ENCODE measurements around the gene PLA2G4E. TPM values are rescaled to one million over a fixed set of nuclear protein-coding genes. Genes with fewer than 3 reads are reported as not detected.

PLA2G4E gene
- total and polyA plus RNA-seq, 2 of the 13 experiments (the other 11 are each of a cell fraction or from before 2014, with no cell fraction given) = not detected

DNA sequence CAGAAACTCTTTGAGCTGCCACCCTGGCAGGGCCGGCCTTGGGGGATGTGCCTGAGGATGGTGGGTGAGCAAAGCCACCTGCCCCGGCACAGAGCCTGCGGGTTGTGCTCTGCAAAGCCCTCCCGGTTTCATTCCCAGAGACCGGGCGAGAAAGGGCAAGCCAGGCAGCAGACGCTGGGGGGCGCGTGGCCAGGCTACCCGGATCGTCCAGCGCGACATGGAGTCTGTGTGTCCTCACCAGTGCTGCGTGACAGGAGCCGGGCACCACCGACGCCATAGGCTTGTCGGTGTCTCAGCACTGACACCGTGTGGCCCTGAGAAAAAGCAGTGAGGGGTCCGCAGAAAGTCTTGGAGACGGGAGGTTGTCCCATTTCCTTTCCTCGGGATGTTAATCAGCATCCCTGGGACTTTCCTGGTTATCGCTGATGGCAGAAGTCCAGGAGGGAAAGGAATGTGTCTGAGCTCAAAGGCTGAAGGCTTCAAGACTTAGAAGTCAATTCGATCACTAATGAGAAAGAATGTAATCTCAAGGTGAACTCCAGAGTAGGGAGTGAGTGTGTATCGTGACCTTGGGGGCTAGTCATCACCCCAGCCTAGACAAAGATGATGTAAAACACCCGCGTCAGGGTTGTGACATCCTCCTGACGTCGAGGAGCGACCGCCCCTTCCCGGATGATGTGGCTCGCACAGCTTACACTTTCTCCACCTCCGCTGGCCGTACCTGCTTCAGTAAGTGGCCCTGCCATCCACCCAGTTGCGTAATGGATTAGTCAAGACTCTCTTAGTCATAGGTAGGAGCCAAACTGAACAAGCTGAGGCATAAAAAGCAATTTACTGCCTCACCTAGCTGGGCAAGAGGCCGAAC, 36.3 kb upstream of the PLA2G4E start (continued):
- peak; percentile 68; the same call in 1 of the 2 replicates for TF ChIP-seq KDM2A (CRISPR knock-in tag; IDR thresholded peaks at IDR 0.05; ENCODE audit: borderline replicate concordance, low read depth)
- no peak for TF ChIP-seq MED1 (CRISPR knock-in tag; IDR thresholded peaks at IDR 0.05)
- TF ChIP-seq EP300 (IDR thresholded peaks at IDR 0.05; ENCODE audit: low read depth in 2 of 2, low read length in 2 of 2) = no peak
- no peak for TF ChIP-seq EP300 (CRISPR knock-in tag; IDR thresholded peaks at IDR 0.05; ENCODE audit: borderline replicate concordance)
- no peak for TF ChIP-seq BRCA1 (CRISPR knock-in tag; IDR thresholded peaks at IDR 0.05)
- peak; percentile 27; the same call in 1 of the 2 replicates for TF ChIP-seq ZNF292 (CRISPR knock-in tag; IDR thresholded peaks at IDR 0.05; ENCODE audit: borderline replicate concordance, low read depth)
- no peak for TF ChIP-seq ZNF850 (CRISPR knock-in tag; conservative IDR thresholded peaks at IDR 0.05)
- TF ChIP-seq, protein P1, sequence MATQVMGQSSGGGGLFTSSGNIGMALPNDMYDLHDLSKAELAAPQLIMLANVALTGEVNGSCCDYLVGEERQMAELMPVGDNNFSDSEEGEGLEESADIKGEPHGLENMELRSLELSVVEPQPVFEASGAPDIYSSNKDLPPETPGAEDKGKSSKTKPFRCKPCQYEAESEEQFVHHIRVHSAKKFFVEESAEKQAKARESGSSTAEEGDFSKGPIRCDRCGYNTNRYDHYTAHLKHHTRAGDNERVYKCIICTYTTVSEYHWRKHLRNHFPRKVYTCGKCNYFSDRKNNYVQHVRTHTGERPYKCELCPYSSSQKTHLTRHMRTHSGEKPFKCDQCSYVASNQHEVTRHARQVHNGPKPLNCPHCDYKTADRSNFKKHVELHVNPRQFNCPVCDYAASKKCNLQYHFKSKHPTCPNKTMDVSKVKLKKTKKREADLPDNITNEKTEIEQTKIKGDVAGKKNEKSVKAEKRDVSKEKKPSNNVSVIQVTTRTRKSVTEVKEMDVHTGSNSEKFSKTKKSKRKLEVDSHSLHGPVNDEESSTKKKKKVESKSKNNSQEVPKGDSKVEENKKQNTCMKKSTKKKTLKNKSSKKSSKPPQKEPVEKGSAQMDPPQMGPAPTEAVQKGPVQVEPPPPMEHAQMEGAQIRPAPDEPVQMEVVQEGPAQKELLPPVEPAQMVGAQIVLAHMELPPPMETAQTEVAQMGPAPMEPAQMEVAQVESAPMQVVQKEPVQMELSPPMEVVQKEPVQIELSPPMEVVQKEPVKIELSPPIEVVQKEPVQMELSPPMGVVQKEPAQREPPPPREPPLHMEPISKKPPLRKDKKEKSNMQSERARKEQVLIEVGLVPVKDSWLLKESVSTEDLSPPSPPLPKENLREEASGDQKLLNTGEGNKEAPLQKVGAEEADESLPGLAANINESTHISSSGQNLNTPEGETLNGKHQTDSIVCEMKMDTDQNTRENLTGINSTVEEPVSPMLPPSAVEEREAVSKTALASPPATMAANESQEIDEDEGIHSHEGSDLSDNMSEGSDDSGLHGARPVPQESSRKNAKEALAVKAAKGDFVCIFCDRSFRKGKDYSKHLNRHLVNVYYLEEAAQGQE (IDR thresholded peaks at IDR 0.05; ENCODE audit: borderline replicate concordance in 1 of 2, low read depth in 1 of 2, low read length in 2 of 2) = no peak
- 0 out of 2 replicates have a peak, but pooled peaks have one; percentile 48 for TF ChIP-seq ZNF792 (CRISPR knock-in tag; IDR thresholded peaks at IDR 0.05)
- TF ChIP-seq ISX (CRISPR knock-in tag; conservative IDR thresholded peaks at IDR 0.05) = no peak
- TF ChIP-seq KLF16 (CRISPR knock-in tag; IDR thresholded peaks at IDR 0.05) = no peak
- TF ChIP-seq ZNF430 (CRISPR knock-in tag; IDR thresholded peaks at IDR 0.05) = peak; percentile 54; the same call in 1 of the 2 replicates
- peak; percentile 86; the same call in 1 of the 2 replicates for TF ChIP-seq ZNF124 (CRISPR knock-in tag; IDR thresholded peaks at IDR 0.05)
- TF ChIP-seq ZNF724P (CRISPR knock-in tag; IDR thresholded peaks at IDR 0.05; ENCODE audit: borderline replicate concordance) = no peak
- no peak for TF ChIP-seq NR2C2 (CRISPR knock-in tag; IDR thresholded peaks at IDR 0.05; ENCODE audit: borderline replicate concordance)
- peak; percentile 1; the same call in 1 of the 2 replicates for TF ChIP-seq ATF1 (CRISPR knock-in tag; IDR thresholded peaks at IDR 0.05)
- TF ChIP-seq YY1 (IDR thresholded peaks at IDR 0.05; ENCODE audit: insufficient read depth, insufficient replicate concordance, low read depth, low read length) = peak; percentile 77
- peak; percentile 65; the same call in 1 of the 2 replicates for TF ChIP-seq ZNF777 (CRISPR knock-in tag; IDR thresholded peaks at IDR 0.05)
- no peak for TF ChIP-seq ZNF431 (CRISPR knock-in tag; IDR thresholded peaks at IDR 0.05; ENCODE audit: borderline replicate concordance, low read depth)
- TF ChIP-seq ZNF496 (CRISPR knock-in tag; IDR thresholded peaks at IDR 0.05; ENCODE audit: insufficient replicate concordance) = no peak
- TF ChIP-seq, protein P2, sequence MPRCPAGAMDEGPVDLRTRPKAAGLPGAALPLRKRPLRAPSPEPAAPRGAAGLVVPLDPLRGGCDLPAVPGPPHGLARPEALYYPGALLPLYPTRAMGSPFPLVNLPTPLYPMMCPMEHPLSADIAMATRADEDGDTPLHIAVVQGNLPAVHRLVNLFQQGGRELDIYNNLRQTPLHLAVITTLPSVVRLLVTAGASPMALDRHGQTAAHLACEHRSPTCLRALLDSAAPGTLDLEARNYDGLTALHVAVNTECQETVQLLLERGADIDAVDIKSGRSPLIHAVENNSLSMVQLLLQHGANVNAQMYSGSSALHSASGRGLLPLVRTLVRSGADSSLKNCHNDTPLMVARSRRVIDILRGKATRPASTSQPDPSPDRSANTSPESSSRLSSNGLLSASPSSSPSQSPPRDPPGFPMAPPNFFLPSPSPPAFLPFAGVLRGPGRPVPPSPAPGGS (CRISPR knock-in tag; IDR thresholded peaks at IDR 0.05) = no peak
- no peak for TF ChIP-seq RFX5 (IDR thresholded peaks at IDR 0.05; ENCODE audit: low read depth, low read length)
- no peak for TF ChIP-seq ZNF382 (CRISPR knock-in tag; IDR thresholded peaks at IDR 0.05; ENCODE audit: borderline replicate concordance)
- TF ChIP-seq MIXL1 (CRISPR knock-in tag; IDR thresholded peaks at IDR 0.05) = no peak
- TF ChIP-seq KAT7 (CRISPR knock-in tag; IDR thresholded peaks at IDR 0.05; ENCODE audit: borderline replicate concordance) = no peak
- no peak for TF ChIP-seq ETV5 (CRISPR knock-in tag; IDR thresholded peaks at IDR 0.05; ENCODE audit: borderline replicate concordance)

Measured in HepG2 (cell line).